ENCODE results near the gene DUT. TPM values are rescaled to one million over a fixed set of nuclear protein-coding genes. Genes with fewer than 3 reads are reported as not detected.
A peak's percentile ranks its signal among the peaks of the same experiment; 100 is the strongest.

Gene DUT
- total and polyA plus RNA-seq, 12 donors: 43.9 to 141 (median 92.5) TPM

DNA sequence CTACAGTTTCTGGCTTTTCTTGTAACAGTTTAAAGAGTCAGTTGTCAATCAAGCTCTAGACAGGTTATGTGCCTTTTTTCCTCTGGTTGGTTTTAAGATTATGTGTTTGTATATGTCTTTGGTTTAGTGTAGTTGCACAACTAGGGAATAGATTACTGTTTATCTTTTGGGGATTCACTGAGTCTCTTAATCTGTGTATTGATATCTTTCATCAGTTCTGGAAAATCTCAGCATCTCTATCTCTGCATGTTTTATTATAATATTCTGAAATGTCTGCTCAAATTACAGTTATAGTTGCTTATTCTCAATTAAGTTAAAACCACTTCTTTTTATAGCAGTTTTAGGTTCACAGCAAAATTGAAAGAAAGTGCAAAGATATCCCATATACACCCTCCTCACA lies 14.3 kb downstream of the DUT start:
- Histone ChIP-seq H3K27me3 (no peaks in the 10 kb centered on the region), H3K4me1 (replicated peaks in 1 of 2) (no peaks in the 10 kb centered on the region), H3K27ac (no peak overlapping the region), H3K36me3 (replicated peaks in 1 of 2) (peaks cover 0 to 18% of the 10 kb centered on the region in 2 donors), H3K9me3 (replicated peaks in 1 of 3) (no peaks in the 10 kb centered on the region), H3K4me3 (no peak overlapping the region)
- no peak for TF ChIP-seq POLR2A (IDR thresholded peaks at IDR 0.05)
- TF ChIP-seq, protein P1, sequence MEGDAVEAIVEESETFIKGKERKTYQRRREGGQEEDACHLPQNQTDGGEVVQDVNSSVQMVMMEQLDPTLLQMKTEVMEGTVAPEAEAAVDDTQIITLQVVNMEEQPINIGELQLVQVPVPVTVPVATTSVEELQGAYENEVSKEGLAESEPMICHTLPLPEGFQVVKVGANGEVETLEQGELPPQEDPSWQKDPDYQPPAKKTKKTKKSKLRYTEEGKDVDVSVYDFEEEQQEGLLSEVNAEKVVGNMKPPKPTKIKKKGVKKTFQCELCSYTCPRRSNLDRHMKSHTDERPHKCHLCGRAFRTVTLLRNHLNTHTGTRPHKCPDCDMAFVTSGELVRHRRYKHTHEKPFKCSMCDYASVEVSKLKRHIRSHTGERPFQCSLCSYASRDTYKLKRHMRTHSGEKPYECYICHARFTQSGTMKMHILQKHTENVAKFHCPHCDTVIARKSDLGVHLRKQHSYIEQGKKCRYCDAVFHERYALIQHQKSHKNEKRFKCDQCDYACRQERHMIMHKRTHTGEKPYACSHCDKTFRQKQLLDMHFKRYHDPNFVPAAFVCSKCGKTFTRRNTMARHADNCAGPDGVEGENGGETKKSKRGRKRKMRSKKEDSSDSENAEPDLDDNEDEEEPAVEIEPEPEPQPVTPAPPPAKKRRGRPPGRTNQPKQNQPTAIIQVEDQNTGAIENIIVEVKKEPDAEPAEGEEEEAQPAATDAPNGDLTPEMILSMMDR (IDR thresholded peaks at IDR 0.05): no peak
- no peak for DNase-seq
- intact Hi-C loops (cut with DNase I): no loop called here

DNA sequence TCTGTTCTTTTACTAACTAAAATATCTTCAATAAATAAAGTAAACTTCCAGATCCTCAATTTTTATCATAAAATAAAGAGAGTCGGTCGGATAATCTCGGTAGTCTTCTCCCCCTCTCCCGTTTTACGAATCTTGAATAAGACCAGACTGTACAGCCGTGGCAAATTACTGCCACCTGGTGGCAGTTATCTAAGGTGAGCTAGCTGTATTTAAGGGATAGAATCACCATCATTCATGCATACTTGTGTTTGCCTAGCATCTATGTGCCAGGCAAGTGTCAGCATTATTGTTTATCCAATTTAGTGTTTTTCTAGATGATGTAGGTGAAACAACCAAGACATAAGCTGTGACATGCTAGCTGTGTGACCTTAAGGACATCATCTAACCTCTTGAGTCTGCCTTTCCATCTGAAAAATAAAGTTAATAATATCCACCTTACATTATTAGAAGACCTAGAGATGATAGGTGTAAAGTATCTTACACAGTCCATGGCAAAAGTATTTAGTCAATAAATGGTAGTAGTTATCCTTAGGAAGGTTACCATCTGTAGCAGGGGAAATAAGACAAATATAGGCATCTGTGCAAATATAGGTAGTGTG lies 21.3 kb downstream of the DUT start:
- TF ChIP-seq, protein P1 (IDR thresholded peaks at IDR 0.05): peak; percentile 44 to 79 (median 66)
- no peak for TF ChIP-seq POLR2A (IDR thresholded peaks at IDR 0.05)

DNA sequence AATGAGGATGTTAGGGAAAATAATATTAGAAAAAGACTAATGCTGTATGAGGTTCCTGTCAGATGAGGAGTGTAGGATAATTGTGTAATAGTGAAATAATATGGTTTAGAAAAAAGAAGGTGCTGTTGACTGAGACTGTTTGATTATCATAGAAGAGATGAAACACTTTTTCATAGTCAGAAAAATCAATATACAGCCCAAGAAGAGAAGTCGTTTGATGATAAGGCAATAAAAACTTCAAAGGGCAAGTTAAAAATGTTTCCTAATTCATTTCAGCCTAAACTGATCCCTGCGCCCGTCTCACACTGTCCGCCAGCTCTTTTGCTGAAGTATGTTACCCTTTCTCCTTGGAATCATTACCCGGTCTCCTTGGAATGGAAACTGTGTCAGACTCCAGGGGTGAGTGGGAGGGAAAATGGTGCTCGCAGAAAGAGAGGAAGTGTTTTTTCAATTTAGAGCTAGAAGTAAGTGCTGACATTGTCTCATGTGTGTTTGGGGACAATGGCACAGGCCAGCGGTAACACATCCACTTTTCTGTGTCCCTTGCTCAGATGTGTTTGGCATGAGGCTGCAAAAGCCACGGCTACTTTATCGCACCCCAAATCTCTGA lies 23.6 kb downstream of the DUT start:
- Histone ChIP-seq H3K36me3 (replicated peaks in 1 of 2) (no peaks in the 10 kb centered on the region), H3K27me3 (no peaks in the 10 kb centered on the region), H3K9me3 (replicated peaks in 1 of 3) (no peaks in the 10 kb centered on the region), H3K27ac (no peak overlapping the region), H3K4me1 (replicated peaks in 1 of 2) (peaks cover 0 to 13% of the 10 kb centered on the region in 2 donors), H3K4me3 (no peak overlapping the region)
- TF ChIP-seq, protein P1 (IDR thresholded peaks at IDR 0.05): no peak
- no peak for TF ChIP-seq POLR2A (IDR thresholded peaks at IDR 0.05)
- 51 to 71% (median 63%) methylated on average over 9 of the region's 9 CpGs for WGBS, 4 donors
- intact Hi-C loops (cut with DNase I): loop anchor here (10.0 kb wide), 2 partner anchors 80 to 450 kb away; no protein-coding TSS in a partner anchor
- no peak for DNase-seq

More for the DNA sequence above, 21.3 kb downstream of the DUT start:
- WGBS, 4 donors: 1 to 4% (median 2%) methylated on average over 6 of the region's 6 CpGs
- Histone ChIP-seq H3K27ac (no peak overlapping the region), H3K9me3 (replicated peaks in 1 of 3) (no peaks in the 10 kb centered on the region), H3K27me3 (no peaks in the 10 kb centered on the region), H3K4me3 (no peak overlapping the region), H3K4me1 (replicated peaks in 1 of 2) (no peaks in the 10 kb centered on the region), H3K36me3 (replicated peaks in 1 of 2) (no peaks in the 10 kb centered on the region)
- intact Hi-C loops (cut with DNase I): loop anchor here (10.0 kb wide), 2 partner anchors 82 to 452 kb away; no protein-coding TSS in a partner anchor
- DNase-seq: peak; percentile 46 to 75 (median 59)

DNA sequence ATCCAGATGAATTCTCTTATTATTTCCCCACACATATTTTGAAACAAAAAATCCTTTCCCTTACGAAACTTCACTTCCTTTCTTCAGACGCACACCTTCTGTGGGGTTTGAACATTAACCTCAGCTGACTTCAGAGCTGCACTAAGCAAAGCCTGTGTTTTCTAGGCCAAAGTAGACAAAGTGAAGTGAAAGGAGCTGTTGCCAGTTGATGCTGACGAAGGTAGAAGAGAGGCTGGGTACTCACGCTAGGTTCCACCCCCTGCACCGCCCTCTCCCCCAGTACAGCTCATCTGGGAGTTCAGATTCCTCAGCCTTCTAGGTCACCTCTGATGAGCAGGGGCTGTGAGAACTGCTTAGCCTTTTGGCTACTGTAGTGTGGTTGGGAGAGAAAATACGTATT lies 24.1 kb downstream of the DUT start:
- H3K9me3 ChIP-seq (replicated peaks in 1 of 3): no peaks in the 10 kb centered on the region
- WGBS, 4 donors: 58 to 71% (median 66%) methylated on average over 6 of the region's 6 CpGs
- H3K4me3 ChIP-seq: no peak overlapping the region
- no peaks in the 10 kb centered on the region for H3K36me3 ChIP-seq (replicated peaks in 1 of 2)
- intact Hi-C loops (cut with DNase I): loop anchor here (10.0 kb wide), 2 partner anchors 79 to 449 kb away; no protein-coding TSS in a partner anchor
- H3K27ac ChIP-seq: no peak overlapping the region
- H3K27me3 ChIP-seq: no peaks in the 10 kb centered on the region
- H3K4me1 ChIP-seq (replicated peaks in 1 of 2): peaks cover 0 to 13% of the 10 kb centered on the region in 2 donors
- no peak for TF ChIP-seq POLR2A (IDR thresholded peaks at IDR 0.05)
- TF ChIP-seq, protein P1 (IDR thresholded peaks at IDR 0.05): no peak
- DNase-seq: no peak

Measured in adrenal gland (tissue), 12 donors.